NCI-H345 (cell line): ENCODE results near the gene LANCL1.
"Not testable (repeated sequence)": the region's sequence is repeated elsewhere in the genome, so short reads cannot be mapped to it uniquely, and the experiment has no call there.

ENCODE experiments used
- DNase-seq: peaks from one replicate; lab custom pipeline; 2025; lab: John Stamatoyannopoulos, UW

The LANCL1 gene

GRCh38 chr2:210459407-210459806, 17.2 kb downstream of the LANCL1 start:
- no peak for DNase-seq

DNA sequence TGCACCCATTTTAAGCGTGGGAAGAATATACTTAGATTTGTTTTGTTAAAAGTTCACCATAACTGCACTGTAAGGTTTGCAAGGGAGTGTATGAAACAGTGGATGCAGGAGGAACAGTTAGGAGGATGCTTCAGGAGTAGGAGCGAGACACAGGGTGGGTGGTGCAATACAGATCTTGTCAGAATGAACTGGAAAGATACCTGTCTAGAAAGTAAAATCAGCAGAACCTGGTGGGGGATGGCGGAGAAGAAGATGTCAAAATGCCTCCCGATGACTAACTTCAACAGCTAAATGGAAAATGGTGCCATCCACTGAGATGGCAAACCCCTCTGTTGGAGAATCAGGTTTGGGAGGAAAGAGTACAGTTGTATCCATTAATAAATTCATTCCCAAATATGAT, 18.2 kb downstream of the LANCL1 start:
- no peak for DNase-seq

GRCh38 chr2:210456571-210456970, 20.0 kb downstream of the LANCL1 start:
- DNase-seq, result no peak

GRCh38 chr2:210454336-210454735, 22.2 kb downstream of the LANCL1 start:
- no peak for DNase-seq

DNA sequence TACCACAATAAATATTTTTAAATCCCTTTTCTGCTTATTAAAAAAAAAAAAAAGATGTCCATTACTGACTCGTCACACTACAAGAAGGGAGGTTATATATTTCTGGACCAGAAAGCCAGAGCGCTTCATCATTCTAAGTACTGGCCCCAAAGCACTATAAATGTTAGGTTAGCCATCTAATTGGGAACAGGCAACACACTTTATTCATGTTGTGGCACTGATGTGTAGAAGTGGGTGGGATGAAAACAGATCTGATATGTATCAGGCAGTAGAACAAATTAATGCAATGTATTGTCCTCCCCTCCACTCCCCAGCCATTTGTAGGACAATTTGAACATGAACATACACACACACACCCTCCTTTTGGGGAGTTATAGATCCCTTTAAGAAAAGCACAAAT, 24.4 kb downstream of the LANCL1 start:
- no peak for DNase-seq

GRCh38 chr2:210450942-210451341, 25.6 kb downstream of the LANCL1 start:
- not testable (repeated sequence) for DNase-seq

DNA sequence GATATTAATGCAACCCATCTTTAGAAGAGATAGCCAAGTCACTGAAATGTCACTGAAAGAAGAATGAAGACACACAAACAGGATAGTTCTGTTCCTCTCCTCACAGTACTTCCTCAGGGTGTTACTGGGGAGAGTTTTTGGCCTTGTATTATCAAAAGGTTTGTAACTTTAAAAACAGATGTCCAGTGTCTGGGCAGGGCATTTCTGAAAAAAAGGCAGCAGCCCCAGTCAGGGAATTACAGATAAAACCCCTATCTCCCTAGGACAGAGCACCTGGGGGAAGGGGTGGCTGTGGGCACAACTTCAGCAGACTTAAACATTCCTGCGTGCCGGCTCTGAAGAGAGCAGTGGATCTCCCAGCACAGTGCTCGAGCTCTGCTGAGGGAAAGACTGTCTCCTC, 30.8 kb downstream of the LANCL1 start:
- no peak for DNase-seq

DNA sequence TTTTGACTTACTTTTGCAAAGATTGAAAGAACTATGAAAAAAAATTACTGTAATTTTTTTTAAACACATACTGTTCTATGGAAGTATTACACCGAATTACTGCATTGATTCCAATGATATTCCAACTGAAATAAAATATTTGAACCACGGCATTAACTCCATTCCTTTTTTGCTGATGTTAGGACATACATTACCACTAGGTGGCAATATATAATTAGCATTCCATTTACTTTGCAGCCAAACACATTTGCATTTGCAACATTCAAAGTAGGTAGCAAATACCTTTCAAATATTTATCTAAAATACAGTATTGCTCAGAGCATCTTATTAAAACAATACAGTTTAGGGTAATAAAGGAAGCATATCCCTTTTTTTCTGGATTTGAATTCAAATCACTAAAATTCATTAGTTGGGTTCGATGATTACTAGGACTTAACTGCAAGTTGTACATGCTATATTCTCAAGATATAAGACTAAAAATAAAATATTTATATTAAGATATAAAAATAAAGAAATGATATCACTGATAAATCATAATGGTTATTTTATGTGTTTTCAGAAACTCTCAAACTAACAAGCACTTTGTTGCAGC, 31.3 kb downstream of the LANCL1 start:
- peak; percentile 6 for DNase-seq

GRCh38 chr2:210443527-210443926, 33.0 kb downstream of the LANCL1 start:
- DNase-seq, result peak; percentile 76

DNA sequence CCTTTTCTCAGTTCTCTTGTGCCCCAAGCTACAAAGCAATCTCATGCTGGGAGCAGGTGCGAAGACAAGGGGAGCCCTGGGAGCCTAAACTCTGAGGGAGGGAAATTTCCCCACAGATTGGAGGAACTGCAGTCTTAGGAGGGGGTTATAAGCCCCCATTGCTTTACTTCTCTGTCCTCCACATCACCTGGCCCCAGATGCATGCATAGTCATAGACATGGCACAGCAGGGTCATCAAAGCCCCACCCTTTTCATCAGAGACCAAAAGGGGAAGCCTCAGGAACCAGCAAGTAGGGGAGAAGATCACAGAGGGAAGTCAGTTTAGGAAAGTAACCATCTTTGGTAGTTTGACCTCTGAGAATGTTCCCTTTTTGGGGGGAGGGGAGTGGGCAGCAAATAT, 33.7 kb downstream of the LANCL1 start:
- no peak for DNase-seq

GRCh38 chr2:210442457-210442856, 34.1 kb downstream of the LANCL1 start:
- no peak for DNase-seq

GRCh38 chr2:210440206-210440605, 36.4 kb downstream of the LANCL1 start:
- peak; percentile 69 for DNase-seq

- no peak for DNase-seq
These were observed 41.1 kb downstream of the LANCL1 start for GRCh38 chr2:210435439-210435838.

DNA sequence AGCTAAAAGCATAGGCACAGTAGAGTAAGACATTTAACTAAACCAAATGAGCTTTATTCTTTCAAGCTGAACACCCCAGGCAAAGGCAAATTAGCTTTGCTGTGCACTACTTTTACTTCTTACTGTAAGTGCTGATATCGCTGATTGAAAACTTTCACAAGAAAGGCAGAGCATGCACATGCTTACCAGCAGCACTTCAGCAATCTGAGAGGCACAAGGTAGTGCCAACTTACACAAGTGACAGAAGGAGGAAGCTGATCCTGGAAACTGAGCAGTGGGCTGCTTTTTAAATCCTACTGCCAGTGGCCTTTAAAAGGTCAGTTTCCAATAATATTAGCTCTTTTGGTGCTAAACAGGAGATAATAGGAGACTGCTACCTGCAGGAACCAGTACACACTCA, 43.9 kb downstream of the LANCL1 start:
- no peak for DNase-seq

GRCh38 chr2:210429403-210430137, 47.0 kb downstream of the LANCL1 start:
- DNase-seq, result no peak

- DNase-seq, result no peak
These were observed 48.0 kb downstream of the LANCL1 start for GRCh38 chr2:210428393-210429179.

- not testable (repeated sequence) for DNase-seq
These were observed 49.2 kb downstream of the LANCL1 start for GRCh38 chr2:210427309-210427708.

DNA sequence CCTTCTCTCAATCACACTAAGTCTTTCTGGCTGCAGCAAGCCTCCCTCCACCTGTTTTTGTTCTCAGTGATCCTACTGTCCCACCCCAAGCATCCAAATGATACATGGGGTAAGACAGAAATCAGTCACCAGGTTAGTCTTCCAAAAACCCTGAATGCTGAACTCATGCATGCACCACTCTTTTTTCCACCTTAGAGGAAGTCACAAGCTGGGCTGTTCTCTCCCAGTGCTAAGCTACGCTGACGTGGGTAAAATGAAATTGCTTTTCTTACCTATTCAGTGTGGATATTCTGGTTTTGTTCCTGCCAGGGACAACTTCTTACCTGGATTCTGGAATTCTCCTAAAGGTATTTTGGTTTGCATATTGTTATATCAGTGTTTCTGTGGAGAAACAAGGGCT, 54.2 kb downstream of the LANCL1 start:
- no peak for DNase-seq

DNA sequence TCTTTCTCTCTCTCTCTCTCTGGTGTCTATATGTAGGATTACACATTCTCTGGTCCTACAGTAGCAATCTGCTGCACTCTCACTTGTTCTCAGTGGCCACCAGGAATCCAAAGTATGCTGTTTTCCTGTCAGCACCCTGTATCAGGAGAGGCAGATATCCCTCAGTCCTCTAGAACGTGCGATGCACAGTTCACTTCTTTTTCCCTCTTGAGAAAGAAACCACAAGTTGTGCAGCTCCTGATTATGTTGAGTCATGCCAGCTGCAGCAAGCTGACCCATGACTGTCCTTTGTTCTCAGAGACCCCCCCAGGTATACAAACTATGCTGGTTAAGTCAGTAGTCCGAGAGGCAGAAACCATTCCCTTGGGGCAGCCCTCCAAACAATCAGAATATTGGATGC, 54.6 kb downstream of the LANCL1 start:
- DNase-seq, result no peak

- no peak for DNase-seq
These were observed 63.9 kb downstream of the LANCL1 start for GRCh38 chr2:210412660-210413059.

DNA sequence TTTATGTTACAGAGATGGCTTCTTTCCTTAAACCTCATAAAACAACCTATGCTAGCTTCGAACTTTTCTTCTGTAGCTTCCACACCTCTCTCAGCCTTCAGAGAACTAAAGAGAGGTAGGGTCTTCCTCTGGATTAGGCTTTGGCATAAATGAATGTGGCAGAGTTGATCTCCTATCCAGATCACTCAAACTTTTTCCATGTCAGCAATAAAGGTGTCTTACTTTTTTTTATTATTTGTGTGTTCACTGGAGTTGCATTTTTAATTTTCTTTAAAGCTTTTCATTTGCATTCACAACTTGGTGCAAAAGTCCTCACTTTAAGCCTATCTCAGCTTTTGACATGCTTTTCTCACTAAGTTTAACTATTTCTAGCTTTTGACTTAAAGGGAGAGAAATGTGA, 66.0 kb downstream of the LANCL1 start:
- no peak for DNase-seq

DNA sequence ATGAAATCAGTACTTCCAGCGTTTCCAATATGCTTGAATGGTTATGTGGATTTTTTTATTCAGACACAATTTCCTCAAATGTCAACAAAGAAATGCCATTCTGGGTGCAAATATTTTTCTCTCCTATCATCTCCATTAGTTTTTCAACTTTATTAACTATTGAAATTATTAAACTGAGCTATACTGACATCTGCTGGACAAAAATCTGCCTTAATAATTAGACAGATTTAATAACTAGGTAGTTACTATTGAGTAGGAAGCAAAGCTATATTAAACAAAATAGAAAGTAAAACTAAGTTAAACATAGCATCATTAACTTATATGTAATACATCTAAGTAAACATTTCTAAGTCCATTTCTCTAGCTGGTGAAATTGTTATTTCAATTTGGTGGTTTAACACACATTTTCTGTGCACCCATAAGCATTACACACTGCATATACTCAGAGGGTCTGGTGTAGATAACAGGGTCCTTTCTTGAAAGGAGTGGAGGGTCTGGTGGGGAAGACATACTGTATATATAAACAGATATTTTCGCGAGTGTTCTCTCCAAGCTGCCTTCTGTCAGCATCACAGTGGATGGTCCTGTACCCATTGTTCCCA, 77.0 kb downstream of the LANCL1 start:
- peak; percentile 4 for DNase-seq

- DNase-seq, result no peak
These were observed 84.1 kb downstream of the LANCL1 start for GRCh38 chr2:210392469-210392881.
